ENCODE data around the gene ERAS. TPM values are rescaled to one million over a fixed set of nuclear protein-coding genes. Genes with fewer than 3 reads are reported as not detected.

Gene ERAS
- total and polyA plus RNA-seq, 4 donors = not detected

DNA sequence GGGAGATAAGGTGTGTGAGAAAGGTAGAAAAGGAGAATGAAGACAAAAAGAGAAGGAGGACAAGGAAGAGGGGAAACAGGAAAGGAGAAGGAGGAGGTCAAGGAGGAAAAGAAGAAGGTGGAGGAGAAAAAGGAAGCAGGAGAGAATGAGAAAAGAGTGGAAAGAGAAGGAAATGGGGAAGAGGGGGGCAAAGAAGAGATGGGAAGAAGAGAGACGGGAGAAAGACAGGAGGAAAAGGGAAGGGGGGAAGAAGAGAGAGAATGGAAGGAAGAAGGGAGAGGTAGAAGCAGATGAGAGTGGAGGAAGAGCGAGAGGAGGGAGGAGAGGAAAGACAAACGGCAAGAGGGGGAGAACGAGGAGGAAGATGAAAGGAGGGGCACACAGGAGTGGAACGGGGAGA, 35.8 kb upstream of the ERAS start:
- WGBS = 67% methylated on average over 5 of the region's 5 CpGs
- Histone ChIP-seq H3K27ac (ENCODE audit: low read depth in 1 of 2, low read length in 2 of 2) (no peak overlapping the region), H3K9ac (ENCODE audit: low read depth in 1 of 2, low read length in 2 of 2) (no peak overlapping the region), H3K9me3 (ENCODE audit: control insufficient read depth in 4 of 4, low read length in 3 of 4) (no peaks in the 10 kb centered on the region), H3K4me3 (ENCODE audit: low read depth in 1 of 3, low read length in 3 of 3) (no peak overlapping the region), H3K4me1 (ENCODE audit: control insufficient read depth in 4 of 4, insufficient read depth in 4 of 4, low read length in 3 of 4) (no peaks in the 10 kb centered on the region), H3K27me3 (ENCODE audit: control insufficient read depth in 4 of 4, insufficient read depth in 4 of 4, low read length in 3 of 4) (peaks cover 0 to 3% (median 0%) of the 10 kb centered on the region in 4 donors), H3K36me3 (ENCODE audit: control insufficient read depth in 4 of 4, insufficient read depth in 3 of 4, low read depth in 1 of 4, low read length in 3 of 4) (no peaks in the 10 kb centered on the region)
- DNase-seq (ENCODE audit: low spot score) = no peak
- TF ChIP-seq RXRA (IDR thresholded peaks at IDR 0.05) = no peak
- TF ChIP-seq, protein P1, sequence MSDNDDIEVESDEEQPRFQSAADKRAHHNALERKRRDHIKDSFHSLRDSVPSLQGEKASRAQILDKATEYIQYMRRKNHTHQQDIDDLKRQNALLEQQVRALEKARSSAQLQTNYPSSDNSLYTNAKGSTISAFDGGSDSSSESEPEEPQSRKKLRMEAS (IDR thresholded peaks at IDR 0.05) = no peak
- no peak for TF ChIP-seq RAD21 (IDR thresholded peaks at IDR 0.05)
- TF ChIP-seq, protein P2, sequence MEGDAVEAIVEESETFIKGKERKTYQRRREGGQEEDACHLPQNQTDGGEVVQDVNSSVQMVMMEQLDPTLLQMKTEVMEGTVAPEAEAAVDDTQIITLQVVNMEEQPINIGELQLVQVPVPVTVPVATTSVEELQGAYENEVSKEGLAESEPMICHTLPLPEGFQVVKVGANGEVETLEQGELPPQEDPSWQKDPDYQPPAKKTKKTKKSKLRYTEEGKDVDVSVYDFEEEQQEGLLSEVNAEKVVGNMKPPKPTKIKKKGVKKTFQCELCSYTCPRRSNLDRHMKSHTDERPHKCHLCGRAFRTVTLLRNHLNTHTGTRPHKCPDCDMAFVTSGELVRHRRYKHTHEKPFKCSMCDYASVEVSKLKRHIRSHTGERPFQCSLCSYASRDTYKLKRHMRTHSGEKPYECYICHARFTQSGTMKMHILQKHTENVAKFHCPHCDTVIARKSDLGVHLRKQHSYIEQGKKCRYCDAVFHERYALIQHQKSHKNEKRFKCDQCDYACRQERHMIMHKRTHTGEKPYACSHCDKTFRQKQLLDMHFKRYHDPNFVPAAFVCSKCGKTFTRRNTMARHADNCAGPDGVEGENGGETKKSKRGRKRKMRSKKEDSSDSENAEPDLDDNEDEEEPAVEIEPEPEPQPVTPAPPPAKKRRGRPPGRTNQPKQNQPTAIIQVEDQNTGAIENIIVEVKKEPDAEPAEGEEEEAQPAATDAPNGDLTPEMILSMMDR (IDR thresholded peaks at IDR 0.05; ENCODE audit: low read depth, low read length, missing input control) = no peak
- TF ChIP-seq TAF1 (conservative IDR thresholded peaks at IDR 0.05) = no peak

DNA sequence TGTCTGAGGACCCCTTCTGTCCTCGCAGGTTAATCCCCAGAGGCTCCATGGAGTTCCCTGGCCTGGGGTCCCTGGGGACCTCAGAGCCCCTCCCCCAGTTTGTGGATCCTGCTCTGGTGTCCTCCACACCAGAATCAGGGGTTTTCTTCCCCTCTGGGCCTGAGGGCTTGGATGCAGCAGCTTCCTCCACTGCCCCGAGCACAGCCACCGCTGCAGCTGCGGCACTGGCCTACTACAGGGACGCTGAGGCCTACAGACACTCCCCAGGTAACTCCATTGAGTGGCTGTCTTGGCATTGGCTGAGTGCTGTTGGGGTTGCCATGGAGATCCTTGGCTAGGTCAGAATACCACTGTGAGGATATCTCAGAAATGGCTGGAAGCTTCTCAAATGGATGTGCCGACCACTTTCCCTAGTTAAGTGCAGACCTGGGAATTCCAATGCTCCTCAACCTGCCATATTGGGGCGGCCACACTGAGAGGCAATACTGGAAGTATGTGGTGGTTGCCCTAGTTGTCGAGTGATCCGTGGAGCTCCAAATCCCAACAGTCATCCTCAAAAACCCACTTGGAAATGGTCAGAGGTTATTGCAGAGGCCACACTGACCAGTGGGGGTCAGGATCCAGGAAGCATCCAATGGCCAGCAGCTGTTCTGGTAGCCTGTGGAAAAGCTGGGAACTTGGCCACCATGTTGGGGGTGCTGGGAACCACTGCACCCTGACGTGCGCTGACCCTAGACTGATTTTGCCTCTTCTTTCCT, 35.1 kb upstream of the ERAS start:
- Histone ChIP-seq H3K27me3 (ENCODE audit: control insufficient read depth in 4 of 4, insufficient read depth in 4 of 4, low read length in 3 of 4) (peaks cover 0 to 3% (median 0%) of the 10 kb centered on the region in 4 donors), H3K4me1 (ENCODE audit: control insufficient read depth in 4 of 4, insufficient read depth in 4 of 4, low read length in 3 of 4) (no peaks in the 10 kb centered on the region), H3K36me3 (ENCODE audit: control insufficient read depth in 4 of 4, insufficient read depth in 3 of 4, low read depth in 1 of 4, low read length in 3 of 4) (no peaks in the 10 kb centered on the region), H3K4me3 (ENCODE audit: low read depth in 1 of 3, low read length in 3 of 3) (no peak overlapping the region), H3K27ac (ENCODE audit: low read depth in 1 of 2, low read length in 2 of 2) (no peak overlapping the region), H3K9ac (ENCODE audit: low read depth in 1 of 2, low read length in 2 of 2) (no peak overlapping the region), H3K9me3 (ENCODE audit: control insufficient read depth in 4 of 4, low read length in 3 of 4) (no peaks in the 10 kb centered on the region)
- no peak for TF ChIP-seq HNF4A (conservative IDR thresholded peaks at IDR 0.05)
- TF ChIP-seq YY1 (IDR thresholded peaks at IDR 0.05) = no peak
- TF ChIP-seq HNF4G (IDR thresholded peaks at IDR 0.05) = no peak
- TF ChIP-seq, protein P1 (IDR thresholded peaks at IDR 0.05) = no peak
- TF ChIP-seq RXRA (IDR thresholded peaks at IDR 0.05) = no peak
- TF ChIP-seq RAD21 (IDR thresholded peaks at IDR 0.05) = no peak
- no peak for TF ChIP-seq FOXA2 (IDR thresholded peaks at IDR 0.05)
- TF ChIP-seq GABPA (IDR thresholded peaks at IDR 0.05 in 1 of 2, conservative IDR thresholded peaks at IDR 0.05 in 1 of 2) = no peak
- 95% methylated on average over 11 of the region's 11 CpGs for WGBS
- DNase-seq (ENCODE audit: low spot score) = no peak

DNA sequence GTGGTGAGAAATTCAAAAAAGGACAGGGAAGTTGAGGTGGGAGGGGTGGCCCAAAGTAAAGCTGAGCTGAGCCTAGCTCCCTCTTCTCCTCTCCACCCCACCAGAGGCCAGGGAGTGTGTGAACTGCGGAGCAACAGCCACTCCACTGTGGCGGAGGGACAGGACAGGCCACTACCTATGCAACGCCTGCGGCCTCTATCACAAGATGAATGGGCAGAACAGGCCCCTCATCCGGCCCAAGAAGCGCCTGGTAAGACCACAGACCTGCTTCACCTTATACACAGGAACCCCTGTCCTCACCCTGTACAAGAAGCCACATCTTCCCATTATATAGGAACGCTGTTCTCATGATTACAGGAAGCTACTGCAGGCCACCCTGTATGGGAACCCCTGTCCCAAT, 34.1 kb upstream of the ERAS start:
- H3K9me3 ChIP-seq (ENCODE audit: control insufficient read depth in 4 of 4, low read length in 3 of 4) = no peaks in the 10 kb centered on the region
- H3K9ac ChIP-seq (ENCODE audit: low read depth in 1 of 2, low read length in 2 of 2) = no peak overlapping the region
- no peak for DNase-seq (ENCODE audit: low spot score)
- 94% methylated on average over 7 of the region's 7 CpGs for WGBS
- H3K4me1 ChIP-seq (ENCODE audit: control insufficient read depth in 4 of 4, insufficient read depth in 4 of 4, low read length in 3 of 4) = no peaks in the 10 kb centered on the region
- no peak overlapping the region for H3K4me3 ChIP-seq (ENCODE audit: low read depth in 1 of 3, low read length in 3 of 3)
- H3K27ac ChIP-seq (ENCODE audit: low read depth in 1 of 2, low read length in 2 of 2) = no peak overlapping the region
- H3K27me3 ChIP-seq (ENCODE audit: control insufficient read depth in 4 of 4, insufficient read depth in 4 of 4, low read length in 3 of 4) = peaks cover 0 to 3% (median 0%) of the 10 kb centered on the region in 4 donors
- no peak for TF ChIP-seq TAF1 (conservative IDR thresholded peaks at IDR 0.05)
- TF ChIP-seq FOXA1 (IDR thresholded peaks at IDR 0.05) = no peak
- no peaks in the 10 kb centered on the region for H3K36me3 ChIP-seq (ENCODE audit: control insufficient read depth in 4 of 4, insufficient read depth in 3 of 4, low read depth in 1 of 4, low read length in 3 of 4)

Measured in liver (tissue), 9 donors.